ENCODE data around the gene LPP.

LPP gene

DNA sequence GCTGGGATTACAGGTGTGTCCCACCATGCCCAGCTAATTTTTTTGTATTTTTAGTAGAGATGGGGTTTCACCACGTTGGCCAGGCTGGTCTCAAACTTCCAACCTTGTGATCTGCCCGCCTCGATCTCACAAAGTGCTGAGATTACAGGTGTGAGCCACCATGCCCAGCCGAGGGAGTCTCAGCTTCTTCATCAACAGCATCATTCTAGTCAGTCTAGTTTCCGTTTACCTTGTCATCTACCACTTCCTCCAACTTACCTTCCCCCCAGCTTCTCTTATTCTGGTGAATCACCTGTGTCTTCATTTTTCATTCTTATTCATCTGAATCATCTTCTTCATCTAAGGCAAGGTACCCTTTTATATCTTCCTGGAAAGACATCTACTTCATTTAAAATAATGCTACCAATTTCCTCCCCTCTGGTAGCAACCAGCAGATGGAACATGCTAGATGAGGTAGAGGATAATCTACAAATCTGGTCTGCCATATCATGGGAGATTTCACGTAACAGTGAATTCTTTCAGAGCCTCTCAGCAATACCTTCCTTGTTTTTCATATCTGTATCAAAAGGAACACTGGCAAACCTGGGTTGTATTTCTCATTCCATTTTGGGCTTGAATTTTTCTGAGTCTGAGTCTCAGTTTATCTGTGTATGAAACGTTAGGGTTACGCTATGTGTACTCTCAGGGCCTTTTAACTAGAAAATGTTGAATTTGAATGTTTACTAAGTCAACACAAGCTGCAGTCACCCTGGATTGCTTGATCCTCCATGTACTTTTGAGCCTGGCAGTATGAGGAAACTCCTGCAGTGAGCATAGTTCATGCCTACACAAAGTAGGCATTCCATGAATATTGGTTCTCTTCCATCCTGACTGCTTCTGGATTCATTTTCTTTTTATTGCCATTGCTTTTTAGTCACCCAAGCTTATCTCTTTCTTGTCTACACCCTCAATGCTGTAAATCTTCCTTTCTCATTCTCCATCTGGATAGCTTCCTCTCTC, 16.8 kb downstream of the LPP start:
- no peak for DNase-seq

DNA sequence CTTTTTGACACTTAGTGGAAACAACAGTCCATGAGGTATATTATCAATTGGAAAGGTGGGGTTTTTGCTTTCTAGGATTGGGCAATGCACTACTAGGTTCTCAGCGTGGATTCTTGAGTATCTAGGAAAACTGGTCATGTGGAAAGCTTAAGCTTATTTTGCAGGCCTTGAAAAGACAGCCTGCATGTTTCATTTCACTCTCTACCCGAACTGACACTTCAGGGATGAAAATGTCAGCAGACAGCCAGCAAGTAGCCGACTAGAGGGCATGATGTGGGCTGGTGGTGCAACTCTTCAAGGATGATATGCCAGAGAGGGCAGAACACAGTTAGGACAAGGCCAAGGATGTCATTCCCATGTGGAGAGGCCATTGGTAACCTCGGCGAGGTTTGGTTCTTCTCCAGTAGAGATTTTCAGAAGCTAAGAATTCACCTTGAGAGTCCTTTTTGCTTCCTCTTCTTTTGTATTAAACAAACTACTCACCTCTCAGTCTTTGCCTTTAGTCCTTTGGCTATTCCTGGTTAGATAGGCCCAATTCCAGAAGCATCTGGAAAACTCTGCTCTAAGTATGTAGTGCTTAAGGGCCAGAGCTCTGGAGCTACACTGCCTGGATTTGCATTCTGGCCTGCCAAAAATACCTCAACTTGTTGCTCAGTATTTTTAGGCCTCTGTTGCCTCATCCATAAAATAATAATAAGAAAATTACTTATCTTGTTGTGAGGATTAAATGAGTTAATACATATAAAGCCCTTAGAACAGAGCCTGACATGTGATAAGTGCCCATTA, 17.9 kb downstream of the LPP start:
- no peak for DNase-seq

DNA sequence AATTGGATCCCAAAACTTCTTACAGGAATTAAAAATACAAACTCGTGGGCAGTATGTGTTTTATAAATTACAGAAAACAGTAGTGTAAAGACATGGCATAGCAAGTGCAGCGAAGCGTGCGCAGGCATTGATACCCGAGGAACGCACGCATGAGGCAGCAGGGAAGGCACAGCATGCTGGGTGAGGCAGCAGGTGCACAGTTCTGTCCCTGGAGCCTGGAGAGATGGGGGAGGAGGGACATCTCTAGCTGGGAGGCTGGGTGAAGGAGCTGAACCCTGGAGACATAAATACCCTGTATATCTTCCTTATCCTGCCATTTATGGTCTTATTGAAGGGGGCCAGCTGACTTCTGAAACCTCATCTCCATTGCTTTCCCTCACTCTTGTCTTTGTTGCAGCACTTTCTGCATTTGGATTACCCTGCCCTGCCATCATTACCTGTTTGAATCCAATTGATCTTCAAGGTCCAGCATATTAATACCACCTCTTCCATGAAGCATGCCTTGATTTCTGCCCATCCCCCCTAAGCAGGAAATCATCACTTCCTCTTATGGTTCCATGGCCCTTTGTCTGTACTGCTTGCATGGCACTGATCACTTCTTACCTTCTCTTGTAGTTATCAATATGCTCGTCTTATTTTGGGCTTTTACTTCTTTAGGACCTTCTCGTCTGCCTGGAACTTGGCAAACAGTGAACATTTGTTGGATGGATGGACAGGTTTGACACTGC, 20.5 kb downstream of the LPP start:
- no peak for DNase-seq

DNA sequence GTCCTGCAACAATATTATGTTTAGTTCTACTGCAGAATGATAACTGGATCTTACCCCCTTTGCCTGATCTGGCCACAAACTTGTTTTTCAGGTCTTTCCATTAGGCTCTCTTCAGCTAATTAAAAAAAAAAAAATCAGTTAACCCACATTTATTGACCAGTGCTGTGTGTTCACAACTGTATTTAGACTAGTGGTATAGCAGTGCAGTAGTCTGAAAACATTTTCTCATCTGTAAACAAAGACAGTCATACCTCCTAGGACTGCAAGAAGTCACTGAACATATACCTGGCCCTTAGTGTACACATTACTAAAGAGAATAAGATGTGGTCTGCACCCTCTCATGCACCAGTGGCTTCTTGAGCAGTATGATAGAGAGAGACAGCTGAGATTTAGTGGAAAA, 22.5 kb downstream of the LPP start:
- no peak for DNase-seq

DNA sequence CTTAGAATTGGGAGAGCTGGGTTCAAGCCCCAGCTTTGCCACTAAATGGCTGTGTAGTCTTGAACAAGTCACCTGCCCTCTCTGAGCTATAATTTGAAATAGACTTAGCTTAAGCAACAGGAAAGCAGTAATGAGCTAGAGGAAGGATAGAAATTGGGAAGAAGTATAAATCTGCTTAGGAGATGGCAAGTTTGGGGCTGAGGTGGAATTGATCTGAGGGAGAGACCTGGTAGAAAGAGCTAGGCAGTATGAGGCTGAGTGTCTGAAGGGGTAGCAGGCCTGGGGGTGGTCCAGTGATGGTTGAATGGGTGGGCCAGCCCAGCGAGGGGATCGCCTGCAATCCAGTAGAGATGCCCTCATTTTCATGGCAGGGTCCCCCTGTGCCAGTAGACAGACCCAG, 22.9 kb downstream of the LPP start:
- no peak for DNase-seq

DNA sequence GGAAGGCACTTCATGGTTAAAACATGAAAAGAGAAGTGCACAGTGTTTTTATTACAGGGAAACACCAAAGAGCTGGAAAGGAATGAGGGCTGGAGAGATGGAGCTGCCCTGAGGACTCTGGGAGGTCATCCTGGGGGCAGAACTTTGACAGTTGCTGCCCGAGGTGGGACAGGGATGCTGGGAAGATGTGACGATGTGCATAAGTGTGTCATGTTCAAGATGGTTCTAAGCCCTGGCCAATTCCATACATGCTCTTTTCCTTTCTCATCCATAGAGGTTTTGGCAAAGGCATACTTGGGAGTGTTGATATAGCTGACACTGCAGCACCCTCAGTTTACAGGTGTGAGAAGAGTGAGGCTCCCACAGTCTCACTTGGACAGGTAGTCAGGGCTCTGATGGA, 23.8 kb downstream of the LPP start:
- DNase-seq = no peak

DNA sequence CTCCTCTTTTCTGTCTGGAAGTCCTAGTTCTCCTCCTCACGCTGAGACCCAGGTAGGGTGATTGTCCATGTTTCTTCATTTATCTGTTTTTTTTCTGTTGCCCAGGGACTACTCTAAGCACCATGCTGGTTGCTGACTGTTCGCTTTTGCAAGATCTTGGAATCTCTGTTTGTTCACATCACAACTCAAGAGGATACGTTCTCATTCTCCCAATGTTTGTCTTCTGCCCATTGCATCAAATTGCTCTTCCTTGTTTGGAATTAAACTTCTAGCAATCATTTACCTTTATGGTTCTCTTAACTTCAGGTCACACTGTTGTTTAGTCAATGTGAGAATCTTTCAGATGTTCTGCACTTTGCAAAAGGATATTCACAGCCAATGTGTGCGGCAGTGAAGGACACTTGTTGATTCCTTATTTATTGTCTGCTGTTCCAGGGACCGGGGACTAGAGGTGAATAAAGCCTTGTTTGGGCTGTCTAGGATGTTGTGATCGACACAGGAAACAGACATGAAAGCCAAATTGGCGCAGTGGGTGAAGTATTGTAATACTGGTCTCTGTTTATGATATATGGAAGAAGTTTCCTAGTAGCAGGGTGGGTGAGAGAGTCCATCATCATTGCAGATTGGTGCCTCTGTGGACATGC, 24.5 kb downstream of the LPP start:
- DNase-seq = no peak

DNA sequence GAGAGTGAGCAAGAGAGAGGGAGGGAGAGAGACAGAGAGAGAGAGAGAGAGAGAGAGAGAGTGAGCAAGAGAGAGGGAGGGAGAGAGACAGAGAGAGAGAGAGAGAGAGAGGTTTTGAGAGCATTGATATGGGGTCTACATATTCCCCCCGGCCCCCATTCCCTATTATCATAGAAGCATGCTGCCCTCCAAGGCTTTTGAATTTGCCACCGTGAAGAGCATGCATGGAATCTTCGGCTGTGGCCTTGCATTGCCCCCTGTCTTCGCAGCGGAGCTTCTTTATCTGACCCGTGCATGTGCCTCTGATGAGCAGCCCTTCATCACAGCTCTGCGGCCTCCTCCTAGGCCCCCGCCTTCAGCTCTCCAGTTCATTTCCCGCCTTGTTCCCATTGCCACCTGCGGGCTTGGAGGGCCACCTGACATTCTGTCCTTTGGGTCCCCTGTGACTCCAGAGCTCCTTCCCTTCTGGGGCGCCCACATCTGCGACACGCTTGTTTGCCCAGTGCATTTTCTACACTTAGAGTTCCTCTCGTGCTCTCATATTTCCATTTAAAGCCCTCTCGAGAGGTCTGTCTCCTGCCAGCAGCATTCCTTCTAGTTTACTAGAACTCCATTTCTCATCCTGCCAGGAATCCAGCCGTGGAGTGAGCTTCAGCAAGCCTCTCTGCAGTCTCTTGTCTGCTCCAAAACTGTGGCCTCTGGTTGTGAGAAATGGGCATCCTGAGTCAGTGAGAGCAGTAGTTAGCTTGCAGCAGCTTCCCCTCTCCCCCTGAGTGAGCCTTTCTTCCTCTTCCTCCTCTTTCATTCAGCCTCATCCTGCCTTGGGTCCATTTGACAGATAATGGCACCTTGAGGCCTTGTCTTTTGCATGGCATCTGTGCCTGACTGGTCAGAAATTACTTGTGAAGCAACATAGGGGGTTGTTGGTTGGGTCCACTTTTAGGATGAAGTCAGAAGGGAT, 25.3 kb downstream of the LPP start:
- peak; percentile 78 for DNase-seq

DNA sequence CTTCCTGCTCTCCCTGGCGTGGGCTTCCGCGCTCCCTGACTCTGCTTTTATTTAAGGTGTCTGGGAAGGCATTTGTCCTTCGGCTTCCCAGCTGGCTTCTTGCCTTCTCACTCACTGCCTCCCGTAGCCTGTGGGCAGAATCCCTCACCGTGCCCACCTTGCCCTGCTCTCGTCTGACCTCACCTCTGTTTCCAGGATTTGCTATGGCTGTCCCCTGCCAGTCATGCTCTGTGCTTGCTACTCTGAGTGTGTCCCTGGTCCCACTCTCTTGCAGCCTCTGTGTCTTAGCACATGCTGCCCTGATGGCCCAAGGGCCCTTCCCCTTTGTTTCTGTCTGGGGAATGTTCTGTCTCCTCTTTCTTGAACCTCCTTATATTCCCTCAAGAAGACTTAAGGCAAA, 26.2 kb downstream of the LPP start:
- DNase-seq = no peak

DNA sequence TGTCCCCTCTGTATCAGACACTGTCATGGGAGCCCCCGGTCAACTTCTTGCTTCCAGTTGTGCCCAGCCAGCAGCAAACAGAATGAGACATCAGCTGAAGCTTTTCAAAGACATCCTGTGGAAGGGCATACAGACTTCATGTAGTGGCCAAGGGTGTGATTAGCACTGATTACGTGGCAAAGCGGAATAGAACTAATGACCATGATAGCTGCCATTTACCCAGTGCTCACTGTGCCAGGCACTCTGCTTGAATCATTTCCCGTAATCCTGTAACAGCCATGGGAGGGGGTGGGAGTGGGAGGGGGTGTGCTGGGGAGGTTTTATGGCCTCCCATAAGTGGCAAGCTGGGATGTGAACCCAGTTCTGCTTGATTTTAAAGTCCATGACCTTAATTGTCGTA, 29.5 kb downstream of the LPP start:
- no peak for DNase-seq

DNA sequence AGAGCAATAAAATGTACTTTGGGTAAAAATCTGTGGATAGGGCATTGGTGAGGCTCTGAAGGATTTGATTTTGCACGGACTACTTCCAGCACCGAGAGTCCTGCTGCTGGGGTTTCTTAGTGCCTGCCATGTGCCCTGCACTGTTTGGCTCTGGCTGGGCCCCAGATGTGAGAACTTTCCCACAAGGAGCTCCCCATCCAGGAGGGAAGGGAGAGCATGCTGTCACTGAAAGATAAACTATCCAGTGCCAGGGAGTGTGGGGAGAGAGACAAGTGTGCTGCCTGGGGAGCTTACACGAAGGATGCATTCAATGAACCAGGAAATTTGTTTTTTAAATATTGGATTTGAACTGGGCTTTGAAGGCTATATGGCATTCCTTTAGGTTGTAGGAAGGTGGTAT, 30.2 kb downstream of the LPP start:
- no peak for DNase-seq

DNA sequence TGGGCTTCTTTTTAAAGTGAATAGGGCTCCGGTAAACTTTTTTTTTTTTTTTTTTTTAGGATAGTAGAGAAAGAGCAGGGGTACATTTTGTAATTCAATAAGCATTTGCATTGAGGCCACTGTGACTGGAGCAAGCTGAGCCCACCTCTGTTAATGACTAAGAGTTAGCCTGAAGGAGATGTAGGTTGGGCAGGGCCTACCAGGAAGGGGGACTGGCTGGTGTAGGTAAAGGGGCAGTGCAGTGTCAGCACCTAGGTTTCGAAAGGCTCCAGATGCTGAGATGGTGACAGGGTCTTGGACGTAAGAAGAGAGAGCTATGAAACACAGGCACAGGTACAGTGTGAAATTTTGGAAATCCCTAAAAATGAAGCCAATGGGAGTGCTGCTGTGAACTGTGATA, 30.7 kb downstream of the LPP start:
- DNase-seq = no peak

DNA sequence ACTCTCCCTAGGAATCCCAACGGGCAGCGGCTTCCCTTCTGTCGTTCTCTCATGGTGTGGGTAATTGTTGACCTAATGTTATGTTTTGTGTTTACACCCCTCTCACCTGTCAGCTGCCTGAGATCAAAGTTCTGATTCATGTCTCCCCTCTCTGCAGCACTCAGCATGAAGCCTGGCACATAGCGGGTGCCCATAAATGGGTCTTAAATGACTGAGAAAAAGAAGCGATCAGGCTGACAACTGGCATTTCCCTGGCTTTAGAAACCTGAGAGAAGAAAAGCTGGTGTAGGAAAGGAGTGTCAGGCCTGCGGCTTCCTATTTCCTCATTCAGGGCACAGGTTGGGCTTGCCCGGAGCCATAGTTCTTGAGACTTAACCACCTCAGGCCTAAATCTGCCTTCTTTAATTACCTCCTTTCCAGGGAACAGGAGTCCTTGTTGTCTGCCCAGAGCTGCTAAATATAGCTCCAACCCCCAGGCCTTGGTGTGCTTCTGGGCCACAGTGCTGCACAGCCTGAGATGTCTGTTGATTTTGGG, 31.8 kb downstream of the LPP start:
- peak; percentile 38 for DNase-seq

DNA sequence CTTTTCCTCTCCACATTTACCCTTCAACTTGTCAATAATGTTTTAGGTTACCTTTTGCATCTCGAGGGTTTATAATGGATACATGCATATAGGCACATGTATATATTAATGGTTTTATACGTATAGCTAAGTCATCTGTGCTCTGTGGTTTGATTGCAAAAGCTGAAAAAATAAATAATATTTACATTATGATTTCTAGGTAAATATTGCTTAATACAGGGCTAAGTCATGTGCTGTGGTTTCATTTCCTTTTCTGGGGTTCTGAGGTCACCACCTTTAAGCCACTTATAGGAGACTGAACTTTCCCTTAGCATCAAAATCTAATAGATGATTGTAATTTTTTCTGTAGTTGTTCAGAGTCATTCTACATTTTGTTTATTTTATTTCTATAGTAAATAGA, 33.1 kb downstream of the LPP start:
- no peak for DNase-seq

DNA sequence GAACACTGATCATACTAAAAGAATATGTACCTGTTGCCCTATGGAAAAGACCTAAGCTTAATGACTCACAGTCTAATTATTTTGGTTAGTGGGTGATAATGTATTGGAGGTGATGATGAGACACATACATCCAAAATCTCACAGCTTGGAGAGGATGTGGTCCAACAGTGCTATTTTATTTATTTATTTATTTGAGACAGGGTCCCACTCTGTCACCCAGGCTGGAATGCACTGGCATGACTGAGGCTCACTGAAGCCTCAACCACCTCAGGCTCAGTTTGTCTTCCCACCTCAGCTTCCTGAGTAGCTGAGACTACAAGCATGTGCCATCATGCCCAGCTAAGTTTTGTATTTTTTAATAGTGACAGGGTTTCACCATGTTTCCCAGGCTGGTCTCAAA, 35.0 kb downstream of the LPP start:
- DNase-seq = no peak

DNA sequence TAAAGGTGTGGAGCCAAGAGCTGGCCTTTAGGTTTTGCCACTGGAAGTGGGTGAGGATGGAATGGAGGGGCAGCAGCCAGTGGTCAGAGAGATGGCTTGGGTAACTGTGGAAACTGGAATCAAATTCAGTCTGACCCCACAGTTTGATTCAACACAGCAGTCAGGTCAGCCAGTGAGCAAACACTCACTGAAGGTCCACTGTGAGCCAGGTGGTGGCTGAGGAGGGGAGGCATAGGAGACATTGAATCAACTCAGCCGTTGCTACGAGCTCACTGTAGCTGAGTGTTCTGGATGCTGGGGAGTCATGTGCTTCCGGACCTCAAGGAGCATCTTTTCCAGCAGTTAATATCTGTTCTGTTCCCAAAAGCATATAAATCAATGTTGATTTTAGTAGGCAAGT, 37.5 kb downstream of the LPP start:
- DNase-seq = no peak

DNA sequence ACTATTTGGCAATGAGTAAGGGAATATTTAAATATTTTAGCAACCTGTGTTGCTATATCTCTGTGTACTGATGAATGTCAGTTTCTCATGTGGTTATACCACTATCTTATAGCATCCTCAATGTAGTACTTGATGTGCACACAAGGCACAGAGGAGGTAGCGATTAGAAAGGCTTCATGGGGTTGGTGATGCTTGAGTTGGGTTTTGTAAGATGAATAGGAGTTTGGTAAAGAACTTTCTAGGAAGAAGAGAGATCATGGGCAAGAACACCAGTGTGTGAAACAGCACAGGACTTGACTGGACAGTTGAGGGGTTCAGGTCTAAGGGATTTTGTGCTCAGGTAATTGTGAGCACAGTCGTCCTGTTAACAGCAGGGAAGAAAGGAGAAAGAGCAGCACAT, 38.1 kb downstream of the LPP start:
- DNase-seq = no peak

DNA sequence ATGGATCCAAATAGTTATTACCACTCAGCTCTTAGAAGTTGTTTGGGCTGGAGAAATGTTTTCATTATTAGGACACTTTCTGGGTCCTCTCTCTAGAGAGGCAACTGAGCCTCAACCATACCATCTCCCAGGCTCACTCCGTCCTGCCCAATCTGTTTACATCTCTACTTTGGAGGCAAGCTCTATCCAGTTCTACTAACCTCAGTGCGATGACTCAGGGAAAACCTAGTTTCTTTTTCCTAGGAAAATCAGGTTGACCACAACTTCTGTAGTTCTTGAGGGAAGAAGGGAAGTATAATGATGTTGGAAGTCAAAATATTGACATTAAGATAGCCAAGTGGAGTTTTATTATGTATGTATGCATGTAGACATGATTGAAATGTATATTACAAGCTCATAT, 40.4 kb downstream of the LPP start:
- DNase-seq = peak; percentile 59

DNA sequence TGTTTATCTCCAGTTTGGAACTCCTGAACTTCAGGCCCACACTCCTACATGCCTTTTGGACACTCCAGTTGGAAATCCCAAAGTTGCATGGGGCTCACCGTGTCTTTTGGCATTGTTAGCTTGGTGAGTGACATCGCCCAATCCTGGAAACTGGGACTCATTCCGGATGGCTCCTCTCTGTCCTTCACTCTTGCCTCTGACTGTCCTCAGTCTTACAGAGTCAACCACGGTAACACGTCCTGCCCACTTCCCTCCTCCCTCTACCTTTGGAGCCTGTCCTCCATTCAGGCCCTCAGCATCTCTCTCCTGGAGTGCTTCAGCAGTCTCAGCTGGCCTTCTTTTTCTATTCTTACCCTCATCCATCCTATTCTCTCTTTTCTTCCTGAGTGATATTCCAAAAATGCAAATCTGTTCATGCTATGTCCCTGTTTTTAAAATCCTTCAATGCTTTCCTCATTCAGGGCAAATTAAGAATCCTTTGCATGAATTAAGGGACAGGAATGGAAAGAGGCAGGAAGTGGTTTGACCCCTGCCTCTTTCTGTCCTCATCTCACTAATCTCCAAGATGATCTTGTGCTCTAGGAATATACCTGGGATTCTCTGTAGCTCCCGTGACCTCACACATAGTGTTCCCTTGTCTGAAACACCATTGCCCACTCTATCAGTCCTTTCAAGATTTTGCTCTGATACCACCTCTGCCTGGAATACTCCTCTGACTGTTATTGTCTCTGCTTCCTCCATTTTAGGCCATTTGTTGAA, 42.5 kb downstream of the LPP start:
- peak; percentile 70 for DNase-seq

DNA sequence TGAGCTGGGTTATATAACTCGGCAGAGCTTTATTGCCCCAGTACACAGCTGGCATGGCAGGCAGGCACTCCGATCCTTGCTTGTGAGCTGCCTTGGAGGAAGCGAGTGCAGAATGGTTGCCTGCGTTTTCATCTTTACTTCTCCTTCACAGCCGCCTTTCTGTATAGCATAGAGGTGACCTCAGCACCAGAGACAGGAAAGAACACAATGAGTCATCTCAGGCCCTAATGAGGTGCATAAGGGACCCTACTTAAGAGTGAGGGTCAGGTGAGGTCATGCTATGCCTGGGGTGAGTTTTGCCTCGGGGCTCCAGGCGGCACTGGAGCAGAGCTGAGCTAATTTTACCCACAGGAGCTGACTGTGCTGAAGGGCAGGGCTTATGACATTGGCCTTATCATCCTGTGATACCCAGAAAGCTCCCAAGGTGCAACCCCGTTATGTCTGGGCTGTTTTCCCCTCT, 43.5 kb downstream of the LPP start:
- DNase-seq = peak; percentile 35

DNA sequence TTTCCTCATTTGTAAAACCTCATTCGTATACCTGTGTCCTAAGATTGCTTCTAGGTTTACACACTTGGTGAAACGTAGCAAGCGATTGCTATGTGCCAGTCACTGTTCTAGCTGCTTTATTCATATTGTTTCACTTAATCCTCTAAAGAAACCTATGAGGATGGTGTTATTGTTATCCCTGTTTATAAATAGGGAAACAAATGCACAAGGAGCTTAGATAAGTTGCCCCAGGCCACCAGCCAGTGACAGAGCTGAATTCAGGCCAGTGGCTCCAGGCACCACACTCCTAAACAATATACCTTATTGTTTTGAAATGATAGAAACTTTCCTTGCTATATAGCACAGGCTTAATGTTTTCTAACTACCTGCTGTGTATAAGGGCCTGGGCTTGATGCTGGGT, 44.0 kb downstream of the LPP start:
- DNase-seq = no peak
